NCI-H2196 treated with DMSO at 0.1 percent for 48 hours (cell line): ENCODE measurements around the gene NPW.

ENCODE experiments used
- DNase-seq: peaks from one replicate; lab custom pipeline; 2025; ENCODE audit not compliant: unreplicated experiment; lab: John Stamatoyannopoulos, UW

NPW gene

DNA sequence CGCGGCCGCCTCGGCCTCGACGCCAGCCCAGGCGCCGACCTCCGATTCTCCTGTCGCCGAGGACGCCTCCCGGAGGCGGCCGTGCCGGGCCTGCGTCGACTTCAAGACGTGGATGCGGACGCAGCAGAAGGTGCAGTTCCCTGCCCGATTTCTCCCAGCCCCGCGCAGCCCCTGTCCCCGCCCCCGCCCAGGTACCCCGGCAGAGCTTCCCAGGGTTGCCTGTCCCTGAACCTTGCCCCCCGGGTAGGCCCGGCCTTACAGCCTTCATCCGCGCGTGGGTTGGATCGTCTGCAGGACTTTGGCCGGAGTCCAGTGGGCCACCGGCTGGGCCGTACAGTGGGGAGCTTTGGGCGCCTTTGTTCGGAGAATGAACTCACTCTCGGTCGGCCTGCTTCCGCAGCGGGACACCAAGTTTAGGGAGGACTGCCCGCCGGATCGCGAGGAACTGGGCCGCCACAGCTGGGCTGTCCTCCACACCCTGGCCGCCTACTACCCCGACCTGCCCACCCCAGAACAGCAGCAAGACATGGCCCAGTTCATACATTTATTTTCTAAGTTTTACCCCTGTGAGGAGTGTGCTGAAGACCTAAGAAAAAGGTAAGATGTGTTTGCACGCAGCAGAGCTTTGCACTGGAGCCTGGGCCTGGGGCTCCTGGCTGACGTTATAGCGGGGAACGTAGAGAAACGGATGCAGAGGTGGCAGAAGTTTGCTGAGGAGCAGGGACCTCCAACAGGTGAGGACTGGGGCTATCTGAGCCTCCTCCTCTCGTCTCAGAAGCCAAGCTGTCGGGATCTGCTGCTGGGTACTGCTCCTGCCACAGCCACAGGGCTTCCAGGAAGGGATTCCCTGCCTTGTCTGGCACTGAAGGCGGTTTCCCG lies 35.0 kb upstream of the NPW start:
- DNase-seq: no peak

- no peak for DNase-seq
These were observed 34.0 kb upstream of the NPW start for GRCh38 chr16:1985466-1986150.

- DNase-seq: no peak
These were observed 32.4 kb upstream of the NPW start for GRCh38 chr16:1987198-1987597.

GRCh38 chr16:1989209-1990100 lies 30.1 kb upstream of the NPW start, which contains the start of gene SYNGR3:
Gene SYNGR3 (plus strand): TSS chr16:1989970. CDS start chr16:1990103, 133 bp downstream.
- peak; percentile 15 for DNase-seq

- DNase-seq: no peak
These were observed 29.6 kb upstream of the NPW start for GRCh38 chr16:1990101-1990350.

- peak; percentile 36 for DNase-seq
These were observed 29.0 kb upstream of the NPW start for GRCh38 chr16:1990351-1991134.

DNA sequence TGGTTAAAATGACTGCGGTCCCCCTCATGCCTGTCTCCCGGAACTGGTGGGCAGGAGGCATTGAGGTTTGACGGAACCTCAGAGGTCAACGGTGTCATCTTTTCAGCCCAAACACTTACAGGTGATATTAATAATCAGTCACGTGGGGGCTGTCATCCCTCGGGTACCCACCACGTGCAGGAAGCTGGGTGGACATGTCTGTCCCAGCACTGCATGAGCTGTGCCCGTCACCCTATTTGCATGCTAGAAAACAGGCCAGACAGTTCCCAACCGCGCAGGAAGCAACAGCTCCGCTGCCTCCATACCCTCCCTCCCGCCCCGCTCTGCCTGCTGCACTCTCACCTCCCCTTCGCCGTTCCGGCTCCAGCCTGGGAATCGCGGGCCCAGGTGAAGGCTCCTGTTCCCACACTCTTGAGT lies 28.4 kb upstream of the NPW start:
- no peak for DNase-seq

DNA sequence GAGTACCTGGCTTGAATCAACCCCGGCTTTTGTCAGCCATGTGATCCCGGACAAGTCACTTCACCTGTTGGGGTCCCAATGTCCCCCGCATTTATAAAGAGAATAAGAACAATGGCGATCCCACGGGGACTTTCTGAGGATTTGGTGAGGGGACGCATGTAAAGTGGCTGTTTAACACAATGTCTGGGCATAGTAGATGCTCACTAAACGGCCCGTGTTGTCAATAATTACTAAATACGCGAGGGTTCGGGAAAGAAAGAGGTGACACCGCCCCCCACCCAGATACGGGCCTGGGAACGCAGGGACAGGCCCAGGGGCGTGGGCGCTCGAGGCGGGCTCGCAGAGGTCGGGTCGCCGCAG lies 28.0 kb upstream of the NPW start:
- no peak for DNase-seq

GRCh38 chr16:1991948-1992703 lies 27.5 kb upstream of the NPW start:
- DNase-seq: no peak

DNA sequence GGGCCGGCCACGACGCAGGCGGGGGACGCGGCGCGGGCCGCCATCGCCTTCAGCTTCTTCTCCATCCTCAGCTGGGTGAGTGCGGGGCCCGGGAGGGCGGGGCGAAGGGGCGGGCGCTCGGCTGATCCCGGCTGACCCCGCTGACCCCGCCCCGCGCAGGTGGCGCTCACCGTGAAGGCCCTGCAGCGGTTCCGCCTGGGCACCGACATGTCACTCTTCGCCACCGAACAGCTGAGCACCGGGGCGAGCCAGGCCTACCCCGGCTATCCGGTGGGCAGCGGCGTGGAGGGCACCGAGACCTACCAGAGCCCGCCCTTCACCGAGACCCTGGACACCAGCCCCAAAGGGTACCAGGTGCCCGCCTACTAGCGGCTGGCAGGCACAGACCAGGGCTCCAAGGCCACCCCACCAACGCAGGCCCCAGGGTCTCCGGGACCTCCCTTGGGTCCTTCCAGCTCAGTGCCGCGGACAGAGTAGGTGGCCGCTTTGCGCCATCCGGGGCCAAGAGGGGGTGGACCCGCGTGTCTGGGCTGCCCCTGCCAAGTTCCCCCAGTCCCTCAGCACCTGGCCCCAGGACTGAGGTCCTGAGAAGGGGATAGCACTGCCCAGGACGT lies 26.8 kb upstream of the NPW start:
- no peak for DNase-seq

DNA sequence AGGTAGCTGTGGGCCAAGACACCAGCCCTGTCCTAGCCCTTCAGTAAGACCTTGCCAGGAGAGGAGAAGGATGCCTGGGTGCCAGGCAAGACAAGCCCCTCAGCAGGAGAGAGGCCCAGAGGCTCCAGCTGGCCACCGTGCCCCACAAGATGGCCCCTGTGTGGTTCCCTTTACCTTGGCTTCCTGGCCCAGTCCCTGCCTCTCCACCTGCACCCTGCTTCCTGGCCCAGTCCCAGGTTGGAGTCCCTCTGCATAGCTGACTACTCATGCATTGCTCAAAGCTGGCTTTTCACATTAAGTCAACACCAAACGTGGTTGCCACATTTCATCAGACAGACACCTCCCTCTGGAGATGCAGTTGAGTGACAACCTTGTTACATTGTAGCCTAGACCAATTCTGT lies 25.9 kb upstream of the NPW start:
- DNase-seq: peak; percentile 30

- no peak for DNase-seq
These were observed 21.9 kb upstream of the NPW start for GRCh38 chr16:1997494-1998359.

- DNase-seq: no peak
These were observed 21.2 kb upstream of the NPW start for GRCh38 chr16:1998360-1998835.

DNA sequence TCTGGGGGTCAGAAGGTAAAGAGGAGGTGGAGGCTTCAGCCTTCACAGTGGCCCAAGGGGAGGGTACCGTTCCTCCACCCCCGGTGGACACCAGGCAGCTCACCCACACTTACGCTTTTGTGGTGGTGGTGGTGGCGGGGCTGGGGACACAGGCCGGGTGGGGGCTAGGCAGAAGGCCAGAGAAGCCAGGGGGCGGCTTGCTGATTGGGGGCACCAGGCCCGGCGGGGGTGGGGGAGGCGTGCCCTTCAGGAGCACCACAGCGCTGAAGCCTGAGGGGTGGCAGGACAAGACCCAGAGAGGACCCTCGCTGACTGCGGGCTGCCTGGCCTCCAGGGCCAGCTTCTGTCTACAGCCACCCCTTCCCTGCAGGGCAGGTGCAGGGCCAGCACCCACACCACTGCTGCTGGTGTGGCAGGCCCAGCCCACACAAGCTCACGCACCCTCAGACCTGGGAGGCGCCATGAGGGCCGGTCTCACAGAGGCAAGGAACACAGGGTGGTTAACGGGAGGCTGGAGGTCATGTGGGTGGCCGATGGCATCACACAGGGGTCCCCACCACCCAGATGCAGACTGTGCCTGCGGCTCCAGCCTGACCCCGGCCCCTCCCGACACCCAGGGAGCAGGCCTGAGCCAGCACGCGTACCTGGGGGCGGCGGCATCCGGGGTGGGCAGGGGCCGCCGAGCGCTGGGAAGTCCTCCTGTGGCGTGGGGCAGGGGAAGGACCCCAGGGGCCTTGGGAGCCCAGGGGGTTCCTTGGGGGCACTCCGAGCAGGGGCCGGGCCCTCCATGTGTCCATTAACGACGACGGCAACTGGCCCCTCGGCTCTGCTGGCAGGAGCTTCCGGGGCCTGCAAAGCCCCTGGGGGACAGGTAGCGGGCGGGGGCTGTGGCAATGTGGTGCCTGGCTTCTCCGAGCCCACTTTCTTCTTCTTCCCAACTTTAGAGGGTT lies 20.5 kb upstream of the NPW start:
- DNase-seq: no peak

GRCh38 chr16:1999866-2000514 lies 19.6 kb upstream of the NPW start:
- DNase-seq: no peak

DNA sequence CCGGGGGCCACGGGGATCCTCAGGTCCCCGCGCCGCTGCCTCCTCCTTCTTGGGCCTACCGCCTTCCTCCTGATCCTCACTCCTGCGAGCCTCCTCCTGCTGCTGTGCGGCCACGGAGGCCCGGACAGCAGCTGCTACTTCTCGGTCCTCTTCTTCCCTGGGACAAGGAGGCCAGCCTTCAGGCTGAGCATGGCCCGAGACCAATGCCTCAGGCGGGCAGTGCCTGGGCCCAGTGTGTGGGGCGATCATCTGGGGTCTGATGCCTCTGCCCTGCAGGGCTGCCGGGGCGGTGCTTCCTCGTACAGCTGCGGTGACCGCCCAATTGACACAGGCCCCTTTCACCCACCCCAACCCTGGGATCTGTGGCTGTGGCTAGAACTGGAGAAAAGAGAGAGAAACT lies 18.6 kb upstream of the NPW start:
- DNase-seq: no peak
